Neuron (in vitro differentiated cells): ENCODE data around the gene PAGR1.
A peak's percentile ranks its signal among the peaks of the same experiment; 100 is the strongest.

ENCODE experiments used
- H2AFZ ChIP-seq: one replicate; pipeline ENCODE4 v1.6.1; 2013; ENCODE audit warnings: low read depth, mild to moderate bottlenecking, inconsistent platforms, low read length, moderate library complexity
- H3K27me3 ChIP-seq: one replicate; pipeline ENCODE4 v1.6.1; 2013; ENCODE audit warnings: low read length; ENCODE audit not compliant: insufficient read depth
- H3K36me3 ChIP-seq: one replicate; pipeline ENCODE4 v1.6.1; 2013; ENCODE audit warnings: low read length; ENCODE audit not compliant: insufficient read depth
- H3K4me1 ChIP-seq: one replicate; pipeline ENCODE4 v1.6.1; 2013; ENCODE audit warnings: low read length; ENCODE audit not compliant: insufficient read depth
- H3K4me3 ChIP-seq: 2 replicates; pipeline ENCODE4 v1.5.1; 2013; ENCODE audit warnings: mild to moderate bottlenecking, low read length, moderate library complexity
- H3K9me3 ChIP-seq: one replicate; pipeline ENCODE4 v1.6.1; 2013; ENCODE audit warnings: low read length

The PAGR1 gene

GRCh38 chr16:29805232-29806098, 10.5 kb upstream of the PAGR1 start:
- no peaks in the 10 kb centered on the region for H3K9me3 ChIP-seq
- peaks cover 47% of the 10 kb centered on the region for H3K36me3 ChIP-seq
- H3K4me3 ChIP-seq = peak overlapping the region; percentile 78
- H3K4me1 ChIP-seq = peaks cover 38% of the 10 kb centered on the region
- H3K27me3 ChIP-seq = no peaks in the 10 kb centered on the region
- no peak overlapping the region for H2AFZ ChIP-seq

DNA sequence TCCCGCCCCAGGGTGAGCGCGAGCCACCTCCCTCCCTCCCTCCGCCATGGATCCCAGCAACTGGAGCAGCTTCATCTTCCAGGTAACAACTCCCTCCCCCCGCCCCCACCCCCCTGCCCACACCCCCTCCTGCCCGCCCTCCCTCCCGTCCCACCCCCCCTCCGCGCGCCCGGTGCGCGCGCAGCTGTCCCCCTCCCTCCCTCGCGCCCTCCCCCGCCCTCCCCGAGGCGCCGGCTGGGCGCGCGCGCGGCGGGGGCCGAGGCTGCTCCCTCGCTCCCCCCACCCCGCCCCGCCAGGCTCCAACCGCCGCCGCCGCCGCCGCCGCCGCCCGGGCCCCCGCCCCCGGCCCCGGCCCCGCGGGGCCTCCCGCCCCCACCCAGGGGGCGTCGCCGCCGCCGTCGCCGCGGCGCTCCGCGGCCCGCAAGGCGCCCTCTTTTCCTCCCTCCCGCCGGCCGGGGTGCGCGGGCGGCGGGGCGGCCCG, 9.8 kb upstream of the PAGR1 start, which contains the start of gene MAZ:
MAZ (plus strand) TSS at position 431 of the 481 bp plus-strand sequence. CDS start 173 bp downstream, outside the sequence.
- no peaks in the 10 kb centered on the region for H3K27me3 ChIP-seq
- peaks cover 43% of the 10 kb centered on the region for H3K4me1 ChIP-seq
- no peaks in the 10 kb centered on the region for H3K9me3 ChIP-seq
- no peak within 1 kb of the TSS for H2AFZ ChIP-seq
- peak within 1 kb of the TSS; percentile 78 for H3K4me3 ChIP-seq
- H3K36me3 ChIP-seq = peaks cover 41% of the 10 kb centered on the region

- Histone ChIP-seq H2AFZ (no peak overlapping the region), H3K36me3 (peaks cover 35% of the 10 kb centered on the region), H3K9me3 (no peaks in the 10 kb centered on the region), H3K4me1 (peaks cover 48% of the 10 kb centered on the region), H3K27me3 (no peaks in the 10 kb centered on the region), H3K4me3 (peak overlapping the region; percentile 59)
These were observed 9.1 kb upstream of the PAGR1 start for GRCh38 chr16:29806641-29807425.

DNA sequence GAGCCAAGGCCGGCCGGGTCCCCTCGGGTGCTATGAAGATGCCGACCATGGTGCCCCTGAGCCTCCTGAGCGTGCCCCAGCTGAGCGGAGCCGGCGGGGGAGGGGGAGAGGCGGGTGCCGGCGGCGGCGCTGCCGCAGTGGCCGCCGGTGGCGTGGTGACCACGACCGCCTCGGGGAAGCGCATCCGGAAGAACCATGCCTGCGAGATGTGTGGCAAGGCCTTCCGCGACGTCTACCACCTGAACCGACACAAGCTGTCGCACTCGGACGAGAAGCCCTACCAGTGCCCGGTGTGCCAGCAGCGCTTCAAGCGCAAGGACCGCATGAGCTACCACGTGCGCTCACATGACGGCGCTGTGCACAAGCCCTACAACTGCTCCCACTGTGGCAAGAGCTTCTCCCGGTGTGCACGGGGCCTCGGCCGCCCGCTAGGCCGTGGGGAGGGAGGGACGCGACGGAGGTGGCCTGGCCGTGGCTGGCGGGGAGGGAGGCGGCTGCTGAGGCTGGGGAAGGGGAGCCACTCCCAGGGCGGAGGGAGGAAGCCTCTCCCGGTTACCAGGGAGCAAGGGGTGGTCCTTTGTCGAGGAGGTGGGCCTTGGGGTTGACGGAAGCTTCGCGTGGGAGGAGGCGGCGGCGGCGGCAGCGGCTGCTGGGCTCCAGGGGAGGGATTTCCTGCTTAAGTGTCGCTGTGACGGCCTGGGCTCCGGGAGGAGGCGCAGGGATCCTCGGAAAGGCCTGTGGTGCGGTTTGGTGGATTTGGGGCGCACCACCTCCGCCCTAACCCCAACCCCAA, 8.3 kb upstream of the PAGR1 start:
- H3K27me3 ChIP-seq = no peaks in the 10 kb centered on the region
- peaks cover 48% of the 10 kb centered on the region for H3K4me1 ChIP-seq
- H3K36me3 ChIP-seq = peaks cover 29% of the 10 kb centered on the region
- H2AFZ ChIP-seq = no peak overlapping the region
- no peaks in the 10 kb centered on the region for H3K9me3 ChIP-seq
- peak overlapping the region; percentile 59 for H3K4me3 ChIP-seq

DNA sequence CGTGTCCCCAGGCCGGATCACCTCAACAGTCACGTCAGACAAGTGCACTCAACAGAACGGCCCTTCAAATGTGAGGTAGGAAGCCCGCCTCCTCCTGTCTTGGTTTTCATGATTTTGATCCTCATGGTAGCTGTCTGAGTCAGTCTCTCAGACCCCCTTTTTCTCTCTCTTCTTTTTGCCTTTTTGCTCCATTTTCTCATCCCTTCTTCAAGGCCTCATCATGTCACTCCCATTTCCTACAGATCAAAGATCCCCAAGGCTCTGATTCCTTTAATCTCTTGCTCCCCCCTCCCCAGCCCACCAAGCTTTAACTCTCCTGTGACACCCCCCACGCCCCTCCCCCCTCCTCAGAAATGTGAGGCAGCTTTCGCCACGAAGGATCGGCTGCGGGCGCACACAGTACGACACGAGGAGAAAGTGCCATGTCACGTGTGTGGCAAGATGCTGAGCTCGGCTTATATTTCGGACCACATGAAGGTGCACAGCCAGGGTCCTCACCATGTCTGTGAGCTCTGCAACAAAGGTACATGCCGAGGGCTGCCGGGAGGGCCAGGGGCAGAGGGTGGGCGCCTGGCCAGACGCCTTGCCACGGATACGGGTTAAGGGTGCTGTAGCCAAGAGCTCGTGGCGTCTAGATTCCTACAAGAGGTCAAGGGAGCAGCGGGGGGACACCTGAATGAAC, 7.6 kb upstream of the PAGR1 start:
- H3K4me1 ChIP-seq = peaks cover 52% of the 10 kb centered on the region
- H3K4me3 ChIP-seq = peak overlapping the region; percentile 59
- no peak overlapping the region for H2AFZ ChIP-seq
- H3K9me3 ChIP-seq = no peaks in the 10 kb centered on the region
- H3K36me3 ChIP-seq = peaks cover 21% of the 10 kb centered on the region
- H3K27me3 ChIP-seq = no peaks in the 10 kb centered on the region

- no peaks in the 10 kb centered on the region for H3K27me3 ChIP-seq
- H3K4me3 ChIP-seq = no peak overlapping the region
- H3K9me3 ChIP-seq = no peaks in the 10 kb centered on the region
- no peak overlapping the region for H2AFZ ChIP-seq
- peaks cover 56% of the 10 kb centered on the region for H3K4me1 ChIP-seq
- peaks cover 16% of the 10 kb centered on the region for H3K36me3 ChIP-seq
These were observed 6.8 kb upstream of the PAGR1 start for GRCh38 chr16:29809031-29809747.

GRCh38 chr16:29809850-29810698, 5.9 kb upstream of the PAGR1 start:
- Histone ChIP-seq H3K27me3 (no peaks in the 10 kb centered on the region), H3K4me3 (peak overlapping the region; percentile 83), H3K36me3 (peaks cover 16% of the 10 kb centered on the region), H2AFZ (no peak overlapping the region), H3K4me1 (peaks cover 56% of the 10 kb centered on the region), H3K9me3 (no peaks in the 10 kb centered on the region)

- Histone ChIP-seq H2AFZ (no peak overlapping the region), H3K4me1 (peaks cover 62% of the 10 kb centered on the region), H3K36me3 (peaks cover 16% of the 10 kb centered on the region), H3K9me3 (no peaks in the 10 kb centered on the region), H3K27me3 (no peaks in the 10 kb centered on the region), H3K4me3 (peak overlapping the region; percentile 83)
These were observed 5.2 kb upstream of the PAGR1 start for GRCh38 chr16:29810699-29811169.

GRCh38 chr16:29811170-29811895, 4.6 kb upstream of the PAGR1 start:
- H2AFZ ChIP-seq = no peak overlapping the region
- H3K27me3 ChIP-seq = no peaks in the 10 kb centered on the region
- H3K36me3 ChIP-seq = peaks cover 16% of the 10 kb centered on the region
- H3K4me3 ChIP-seq = peak overlapping the region; percentile 83
- peaks cover 62% of the 10 kb centered on the region for H3K4me1 ChIP-seq
- H3K9me3 ChIP-seq = no peaks in the 10 kb centered on the region

DNA sequence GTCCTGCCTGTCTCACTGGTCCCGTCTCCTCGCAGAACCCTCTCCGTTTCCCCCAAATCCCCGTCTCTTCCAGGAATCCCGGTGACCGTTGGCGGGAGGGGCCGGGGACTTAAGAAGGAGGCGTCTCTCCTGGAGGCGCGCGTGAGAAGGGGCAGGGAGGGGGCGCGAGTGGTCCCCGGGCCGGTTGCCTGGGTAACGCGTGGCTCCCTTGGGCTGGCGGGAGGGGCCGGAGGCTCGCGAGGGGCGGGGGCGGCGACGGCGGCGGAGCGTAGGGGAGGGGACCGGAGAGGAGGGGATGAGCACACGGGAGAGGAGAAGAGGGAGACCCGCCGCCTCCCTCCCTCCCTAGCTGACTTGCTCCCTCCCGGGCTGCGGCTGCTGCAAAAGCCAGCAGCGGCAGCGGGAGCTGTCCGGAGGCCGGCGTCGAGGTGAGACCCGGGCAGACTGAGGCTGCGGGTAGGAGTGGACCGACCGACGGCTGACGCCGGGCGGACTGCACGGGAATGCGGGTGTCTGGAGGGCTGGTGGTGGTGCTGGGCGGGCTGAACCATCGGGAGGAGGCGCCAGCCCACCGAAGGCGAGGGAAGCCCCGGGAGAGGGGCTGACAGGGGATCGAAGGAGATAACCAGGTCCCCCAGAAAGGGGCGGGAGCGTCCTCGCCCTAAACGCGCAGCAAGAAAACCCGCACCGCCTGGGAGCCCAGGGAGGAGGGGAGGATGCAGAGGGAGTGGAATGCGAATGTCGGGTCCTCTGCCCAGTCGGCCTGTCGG, 3.9 kb upstream of the PAGR1 start, which contains the start of gene PRRT2:
PRRT2 (plus strand) TSS at position 298 of the 770 bp plus-strand sequence. CDS start 862 bp downstream, outside the sequence.
- Histone ChIP-seq H3K27me3 (no peaks in the 10 kb centered on the region), H3K4me1 (peaks cover 66% of the 10 kb centered on the region), H2AFZ (no peak within 1 kb of the TSS), H3K36me3 (peaks cover 16% of the 10 kb centered on the region), H3K9me3 (no peaks in the 10 kb centered on the region), H3K4me3 (peak within 1 kb of the TSS; percentile 83)
